PFSK-1 (cell line): ENCODE measurements around the gene PCNX3.

ENCODE experiments used
- FOXP2 ChIP-seq: optimal IDR thresholded peaks from 2 replicates; pipeline ENCODE3; 2011; ENCODE audit warnings: borderline replicate concordance, control low read depth, inconsistent platforms; ENCODE audit not compliant: insufficient read depth; ENCODE audit errors: extremely low read length, extremely low read depth
- POLR2AphosphoS5 ChIP-seq: IDR thresholded peaks from 2 replicates; pipeline ENCODE4 v1.6.1; 2012; ENCODE audit warnings: low read depth, mild to moderate bottlenecking, control low read depth, low read length, moderate library complexity
- SIN3A ChIP-seq: IDR thresholded peaks from 2 replicates; pipeline ENCODE4 v1.6.1; 2012; ENCODE audit warnings: mild to moderate bottlenecking, low read length, moderate library complexity, borderline replicate concordance; ENCODE audit not compliant: insufficient read depth
- TAF1 ChIP-seq: IDR thresholded peaks from 2 replicates; pipeline ENCODE4 v1.6.1; 2012; ENCODE audit warnings: low read length, control low read depth, borderline replicate concordance; ENCODE audit not compliant: insufficient read depth
- TF ChIP-seq, protein P1 (sequence below), 2 experiments: IDR thresholded peaks; 2 replicates each; pipeline versions ENCODE4 v1.6.1 to v1.8.0; 2011 to 2012; ENCODE audit warnings: low read depth in 2 of 2, low read length in 2 of 2, control low read depth in 1 of 2, inconsistent platforms in 1 of 2, mild to moderate bottlenecking in 1 of 2, moderate library complexity in 1 of 2; ENCODE audit not compliant: insufficient read depth in 1 of 2

Gene PCNX3

DNA sequence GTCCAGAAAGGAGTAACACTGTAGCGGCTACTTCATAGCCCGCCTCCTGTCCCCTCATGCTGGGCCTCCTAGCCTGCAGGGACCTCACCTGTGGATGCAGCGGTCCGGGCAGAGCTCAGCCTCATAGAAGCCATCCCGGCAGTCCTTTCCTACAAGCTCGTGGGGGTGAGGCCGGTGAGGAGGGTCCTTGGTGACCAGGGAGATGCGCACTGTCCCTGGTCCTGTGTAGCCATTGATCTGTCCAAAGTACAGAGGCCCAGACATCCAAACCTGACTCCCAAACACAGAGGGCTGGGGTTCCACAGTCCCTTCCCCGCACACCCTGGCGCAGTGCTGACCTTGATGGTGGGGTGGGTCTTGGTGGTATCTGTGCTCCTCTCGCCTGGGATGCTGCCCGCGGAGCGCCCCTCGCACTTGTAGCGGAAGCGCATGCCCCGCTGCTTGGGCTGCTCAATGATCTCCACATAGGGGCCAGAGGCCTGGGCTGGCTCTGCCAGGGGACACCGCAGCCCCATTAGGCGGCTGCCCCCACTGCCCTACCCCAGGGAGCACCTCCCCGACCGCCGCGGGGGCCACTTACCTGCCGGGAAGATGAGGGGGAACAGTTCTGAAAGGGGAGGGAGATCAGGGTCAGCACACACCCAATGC lies 46.1 kb downstream of the PCNX3 start:
- TF ChIP-seq, protein P1, sequence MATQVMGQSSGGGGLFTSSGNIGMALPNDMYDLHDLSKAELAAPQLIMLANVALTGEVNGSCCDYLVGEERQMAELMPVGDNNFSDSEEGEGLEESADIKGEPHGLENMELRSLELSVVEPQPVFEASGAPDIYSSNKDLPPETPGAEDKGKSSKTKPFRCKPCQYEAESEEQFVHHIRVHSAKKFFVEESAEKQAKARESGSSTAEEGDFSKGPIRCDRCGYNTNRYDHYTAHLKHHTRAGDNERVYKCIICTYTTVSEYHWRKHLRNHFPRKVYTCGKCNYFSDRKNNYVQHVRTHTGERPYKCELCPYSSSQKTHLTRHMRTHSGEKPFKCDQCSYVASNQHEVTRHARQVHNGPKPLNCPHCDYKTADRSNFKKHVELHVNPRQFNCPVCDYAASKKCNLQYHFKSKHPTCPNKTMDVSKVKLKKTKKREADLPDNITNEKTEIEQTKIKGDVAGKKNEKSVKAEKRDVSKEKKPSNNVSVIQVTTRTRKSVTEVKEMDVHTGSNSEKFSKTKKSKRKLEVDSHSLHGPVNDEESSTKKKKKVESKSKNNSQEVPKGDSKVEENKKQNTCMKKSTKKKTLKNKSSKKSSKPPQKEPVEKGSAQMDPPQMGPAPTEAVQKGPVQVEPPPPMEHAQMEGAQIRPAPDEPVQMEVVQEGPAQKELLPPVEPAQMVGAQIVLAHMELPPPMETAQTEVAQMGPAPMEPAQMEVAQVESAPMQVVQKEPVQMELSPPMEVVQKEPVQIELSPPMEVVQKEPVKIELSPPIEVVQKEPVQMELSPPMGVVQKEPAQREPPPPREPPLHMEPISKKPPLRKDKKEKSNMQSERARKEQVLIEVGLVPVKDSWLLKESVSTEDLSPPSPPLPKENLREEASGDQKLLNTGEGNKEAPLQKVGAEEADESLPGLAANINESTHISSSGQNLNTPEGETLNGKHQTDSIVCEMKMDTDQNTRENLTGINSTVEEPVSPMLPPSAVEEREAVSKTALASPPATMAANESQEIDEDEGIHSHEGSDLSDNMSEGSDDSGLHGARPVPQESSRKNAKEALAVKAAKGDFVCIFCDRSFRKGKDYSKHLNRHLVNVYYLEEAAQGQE (IDR thresholded peaks at IDR 0.05; ENCODE audit: insufficient read depth in 1 of 2, low read depth in 2 of 2, low read length in 2 of 2), result no peak
- no peak for TF ChIP-seq TAF1
- TF ChIP-seq SIN3A, result no peak
- no peak for TF ChIP-seq POLR2AphosphoS5
- no peak for TF ChIP-seq FOXP2

DNA sequence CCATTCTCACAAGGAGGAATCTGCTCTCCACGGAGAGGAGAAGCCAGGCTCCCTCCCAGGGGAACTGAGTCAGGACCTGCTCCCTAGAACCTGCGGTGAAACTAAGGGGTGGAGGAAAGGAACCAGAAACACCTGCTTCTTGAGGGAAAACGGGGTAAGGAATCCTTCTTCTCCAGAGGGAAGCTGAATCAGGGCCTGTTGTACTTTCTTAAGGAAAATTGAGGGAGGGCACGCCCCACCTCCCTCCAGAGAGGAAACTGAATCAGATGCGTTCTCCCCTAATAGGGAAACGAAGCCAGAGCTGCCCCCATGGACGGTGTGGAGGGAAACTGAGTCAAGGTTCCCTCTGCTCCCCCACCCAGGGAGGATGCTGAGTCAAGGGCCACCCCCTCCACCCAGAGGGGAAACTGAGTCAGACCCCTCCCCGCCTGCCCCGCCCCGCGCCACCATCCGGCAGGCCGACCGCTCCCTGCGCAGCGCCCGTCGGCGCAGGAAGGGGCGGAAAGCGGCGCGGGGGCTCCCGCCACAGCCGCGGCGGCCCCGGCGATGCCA lies 46.7 kb downstream of the PCNX3 start:
- TF ChIP-seq SIN3A, result no peak
- no peak for TF ChIP-seq FOXP2
- no peak for TF ChIP-seq POLR2AphosphoS5
- TF ChIP-seq TAF1, result no peak
- TF ChIP-seq, protein P1 (IDR thresholded peaks at IDR 0.05; ENCODE audit: insufficient read depth in 1 of 2, low read depth in 2 of 2, low read length in 2 of 2), result no peak

DNA sequence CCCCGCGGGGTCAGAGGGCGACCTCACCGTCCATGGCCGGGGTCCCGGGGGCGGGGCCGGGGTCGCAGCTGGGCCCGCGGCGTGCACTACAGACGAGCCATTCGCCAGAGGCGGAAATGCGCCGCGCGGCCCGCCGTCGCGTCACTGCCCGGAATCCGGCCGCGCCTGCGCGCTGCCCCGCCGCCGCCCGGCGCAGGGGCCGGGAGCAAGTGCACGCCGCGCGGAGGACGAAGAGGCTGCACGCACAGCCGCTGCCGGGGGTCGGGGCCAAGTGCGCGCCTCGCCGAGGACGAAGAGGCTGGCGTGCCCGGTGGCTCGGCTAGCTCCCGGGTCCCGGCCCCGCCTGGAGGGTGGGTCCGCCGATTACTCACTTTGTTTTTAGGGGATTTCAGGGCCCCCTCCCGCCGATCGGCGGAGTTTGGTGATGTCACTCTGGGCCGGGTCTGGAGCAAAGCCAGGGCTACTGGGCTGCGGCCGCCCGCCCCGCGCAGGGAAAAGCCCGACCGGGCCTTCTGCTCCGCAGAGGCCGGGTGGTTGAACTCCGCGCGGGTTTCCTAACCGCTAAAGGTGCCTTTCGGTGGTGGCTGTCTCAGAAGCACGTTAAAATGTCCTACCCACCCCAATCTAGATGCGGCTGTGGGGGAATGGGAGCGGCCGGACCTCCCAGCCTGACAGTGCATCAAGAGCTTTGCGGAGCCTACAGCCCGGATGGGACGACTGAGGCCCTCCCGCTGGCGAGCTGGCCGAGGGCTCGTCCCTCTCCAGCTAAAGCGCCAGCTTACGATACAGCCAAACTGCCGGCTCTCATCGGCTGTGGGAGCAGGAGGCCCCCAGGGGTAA lies 47.4 kb downstream of the PCNX3 start, which contains the start of gene RELA:
Gene RELA, minus strand, starts transcription at position 118 of the 840 bp plus-strand sequence. Its CDS starts 84 bp downstream, at position 34.
- TF ChIP-seq SIN3A (0 out of 2 replicates have a peak, but pooled peaks have one; percentile 31), POLR2AphosphoS5 (peak; percentile 75), FOXP2 (peak; percentile 88), TAF1 (peak; percentile 50; the same call in 1 of the 2 replicates)
- TF ChIP-seq, protein P1 (IDR thresholded peaks at IDR 0.05; ENCODE audit: insufficient read depth in 1 of 2, low read depth in 2 of 2, low read length in 2 of 2), result 0 out of 4 replicates have a peak, but pooled peaks of 1 of the 2 experiments have one; percentile 13

DNA sequence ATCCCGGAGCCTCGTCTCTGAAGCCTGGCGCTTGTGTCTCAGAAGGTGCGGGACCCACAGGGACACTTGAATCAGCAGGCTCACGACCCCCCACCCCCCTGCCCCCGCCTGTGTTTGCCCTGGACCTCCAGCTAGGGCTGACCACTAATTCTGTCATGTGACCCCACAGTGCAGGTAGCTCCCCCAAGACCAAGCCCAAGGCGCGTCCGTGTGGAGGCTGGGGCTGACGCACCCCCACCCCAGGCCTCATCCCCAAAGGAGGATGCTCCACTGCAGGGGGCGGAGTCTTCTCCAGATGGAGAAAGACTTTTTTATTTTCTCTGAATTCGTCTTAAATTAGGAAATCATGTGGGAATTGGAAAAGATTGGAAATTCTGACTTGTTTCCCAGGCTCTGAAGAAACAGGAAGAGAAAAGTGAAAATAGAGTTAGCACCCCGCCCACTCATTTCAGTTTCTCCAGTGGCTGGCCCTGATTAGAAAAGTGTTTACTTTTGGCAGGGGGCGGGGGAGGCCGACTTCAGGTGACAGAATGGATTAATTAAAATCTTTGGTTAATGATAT lies 48.1 kb downstream of the PCNX3 start:
- no peak for TF ChIP-seq FOXP2

DNA sequence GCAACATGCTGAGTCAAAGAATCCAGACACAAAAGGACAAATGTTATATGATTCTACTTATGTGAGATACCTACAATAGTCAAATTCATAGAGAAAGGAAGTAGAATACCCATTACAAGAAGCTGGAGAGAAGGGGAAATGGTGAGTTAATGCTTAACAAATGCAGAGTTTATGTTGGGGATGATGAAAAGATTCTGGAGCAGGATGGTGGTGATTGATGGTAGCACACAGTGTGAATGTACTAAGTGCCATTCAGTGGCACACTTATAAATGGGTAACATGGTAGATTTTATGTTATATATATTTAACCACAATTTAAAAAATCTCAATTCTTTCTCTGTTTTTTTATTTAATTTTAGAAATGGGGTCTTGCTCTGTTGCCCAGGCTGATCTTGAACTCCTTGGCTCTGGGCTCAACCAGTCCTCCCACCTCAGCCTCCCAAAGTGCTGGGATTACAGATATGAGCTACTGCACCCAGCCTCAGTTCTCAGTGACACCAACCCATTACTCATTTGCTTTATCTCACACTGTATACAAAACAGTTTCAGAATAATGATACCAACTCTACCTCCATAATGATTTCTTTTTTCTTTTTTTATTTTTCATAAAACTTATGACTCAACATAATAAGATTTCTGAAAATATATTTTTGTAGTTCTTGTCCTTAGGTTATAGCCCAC lies 56.7 kb downstream of the PCNX3 start:
- TF ChIP-seq POLR2AphosphoS5 (no peak), SIN3A (no peak), TAF1 (no peak), FOXP2 (no peak)
- TF ChIP-seq, protein P1 (IDR thresholded peaks at IDR 0.05; ENCODE audit: insufficient read depth in 1 of 2, low read depth in 2 of 2, low read length in 2 of 2), result no peak
